CD4-positive, alpha-beta T cell treated with Interleukin-4 for 4 hours (primary cell): ENCODE measurements around the gene ITGA3.

ENCODE experiments used
- DNase-seq: peaks from one replicate; pipeline ENCODE4 v3.0.0-alpha.2; 2020

Gene ITGA3

DNA sequence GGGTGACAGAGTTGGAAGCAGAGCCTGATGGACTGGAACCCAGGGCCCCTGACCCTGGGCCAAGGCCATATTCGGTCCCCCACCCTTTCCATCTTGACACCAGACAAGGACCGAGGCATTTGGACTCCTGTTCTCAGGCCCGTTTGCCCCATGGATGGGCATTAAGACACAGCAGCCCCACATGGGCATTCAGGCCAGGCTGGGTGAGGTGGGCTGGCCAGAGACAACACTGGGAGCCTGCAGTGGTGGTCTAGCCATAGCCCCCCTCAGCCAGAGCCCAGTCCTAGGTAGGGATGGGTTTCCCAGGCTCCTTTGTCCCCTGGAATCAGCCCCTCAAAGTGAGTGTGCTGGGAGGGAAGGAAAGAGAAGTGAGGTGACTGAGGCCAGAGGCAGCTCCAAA lies 40.8 kb downstream of the ITGA3 start:
- DNase-seq: no peak

DNA sequence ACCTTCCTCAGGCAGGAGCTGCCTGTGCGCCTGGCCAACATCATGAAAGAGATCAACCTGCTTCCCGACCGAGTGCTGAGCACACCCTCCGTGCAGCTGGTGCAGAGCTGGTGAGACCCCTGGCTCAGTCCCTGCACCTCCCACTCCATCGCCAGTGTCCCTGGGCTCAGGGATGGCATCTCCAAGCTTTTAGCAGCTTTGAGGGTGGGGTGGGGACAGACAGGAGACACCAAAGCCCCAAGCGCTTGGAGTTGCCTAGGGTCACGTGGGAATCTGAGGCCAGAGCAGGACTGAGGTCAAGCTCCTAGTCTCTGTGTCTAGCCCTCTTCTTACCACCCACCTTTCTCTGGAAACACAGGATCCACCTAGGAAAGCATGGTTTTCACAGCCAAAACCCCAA lies 41.5 kb downstream of the ITGA3 start:
- no peak for DNase-seq

DNA sequence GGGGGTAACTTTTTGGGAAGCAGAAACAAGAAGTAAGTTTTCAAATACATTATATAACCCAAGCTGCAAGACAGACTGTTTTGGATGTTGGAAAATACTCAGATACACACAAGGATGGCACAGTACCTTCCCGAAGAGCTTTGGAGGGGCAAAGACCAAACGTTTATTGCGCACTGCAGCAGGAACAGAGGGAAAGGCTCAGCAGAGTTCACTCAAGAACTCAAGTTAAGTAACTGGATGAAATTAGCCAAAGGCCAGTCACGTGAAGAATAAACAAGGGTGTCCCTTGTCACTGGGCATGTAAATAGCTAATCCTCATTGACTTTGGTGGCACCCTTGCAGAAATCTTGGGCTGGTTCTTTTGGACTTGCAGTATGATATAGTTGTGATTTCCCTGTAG lies 42.0 kb downstream of the ITGA3 start:
- DNase-seq: no peak

DNA sequence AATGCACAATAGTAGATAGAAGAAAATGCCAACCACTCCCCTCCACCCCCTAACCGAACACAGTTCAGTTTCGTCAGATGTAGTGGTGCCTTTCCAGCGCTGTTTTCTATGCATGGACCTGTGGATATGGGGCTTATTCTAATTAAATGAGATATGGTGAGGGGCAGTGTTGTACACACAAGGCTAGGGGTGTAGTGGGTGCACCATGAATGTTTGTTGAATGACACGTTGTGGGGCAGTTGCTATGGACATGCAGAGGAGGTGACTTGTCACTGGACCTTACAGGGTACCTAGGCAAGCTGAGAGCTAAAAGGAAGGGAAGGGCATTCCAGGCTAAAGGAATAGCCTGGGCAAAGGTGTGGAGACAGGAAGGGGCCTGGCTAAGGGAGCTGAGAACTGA lies 42.7 kb downstream of the ITGA3 start:
- no peak for DNase-seq

DNA sequence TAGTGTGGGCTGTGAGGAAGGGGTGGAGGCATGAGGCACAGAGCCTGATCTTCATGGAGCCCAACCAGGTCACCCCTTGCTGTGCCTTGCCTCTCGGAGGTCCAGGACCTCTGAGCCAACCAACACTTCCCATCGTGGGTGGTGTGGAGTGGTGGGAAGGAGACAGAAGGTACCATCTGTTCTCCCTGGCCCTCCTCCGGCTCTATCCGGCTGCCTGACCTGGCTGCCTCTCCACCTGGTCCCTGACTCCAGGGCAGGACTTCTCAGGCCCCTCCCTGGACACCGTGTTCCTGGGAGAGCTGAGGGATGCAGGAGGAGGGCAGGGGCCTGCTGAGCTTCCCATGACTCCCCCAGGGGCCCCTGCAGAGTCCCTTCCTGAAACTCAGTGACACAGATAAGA lies 43.1 kb downstream of the ITGA3 start:
- no peak for DNase-seq

DNA sequence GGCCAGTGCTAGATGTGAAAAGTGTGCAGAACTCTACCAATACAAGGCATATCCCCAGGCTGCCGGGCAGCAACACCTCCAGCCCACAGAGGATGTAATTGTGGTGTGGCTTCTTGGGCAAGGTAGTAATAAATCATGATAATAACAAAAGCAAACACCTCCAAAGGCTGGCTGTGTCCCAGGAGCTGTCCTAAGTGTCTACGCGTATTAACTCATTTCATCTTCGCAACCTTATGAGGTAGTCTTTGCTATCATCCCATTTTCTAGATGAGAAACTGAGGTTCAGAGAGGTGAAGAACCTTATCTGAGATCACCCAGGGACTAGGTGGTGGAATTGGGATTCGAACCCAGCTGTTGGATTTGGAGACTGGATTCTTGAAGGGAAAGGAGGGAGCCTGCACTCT lies 44.6 kb downstream of the ITGA3 start:
- no peak for DNase-seq

DNA sequence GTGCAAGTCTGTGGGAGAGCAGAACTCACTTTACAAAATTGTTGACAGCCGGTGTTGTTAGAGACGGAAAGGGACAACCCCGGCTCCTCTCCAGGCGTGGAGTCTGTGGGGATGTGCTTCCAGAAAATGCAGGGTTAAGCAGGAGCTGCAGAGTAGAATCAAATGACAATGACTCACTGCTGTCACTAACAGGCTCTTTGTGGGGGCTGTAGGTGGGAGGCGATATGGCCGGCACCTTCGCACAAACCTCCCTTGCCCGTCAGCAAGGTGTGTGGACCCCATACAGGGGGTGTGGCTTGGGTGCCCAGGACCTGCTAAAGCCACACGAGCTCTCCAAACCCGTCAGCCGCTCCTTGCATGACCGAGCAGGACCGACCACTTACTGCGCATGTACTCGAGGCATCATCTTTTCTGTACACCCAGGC lies 45.0 kb downstream of the ITGA3 start:
- no peak for DNase-seq

DNA sequence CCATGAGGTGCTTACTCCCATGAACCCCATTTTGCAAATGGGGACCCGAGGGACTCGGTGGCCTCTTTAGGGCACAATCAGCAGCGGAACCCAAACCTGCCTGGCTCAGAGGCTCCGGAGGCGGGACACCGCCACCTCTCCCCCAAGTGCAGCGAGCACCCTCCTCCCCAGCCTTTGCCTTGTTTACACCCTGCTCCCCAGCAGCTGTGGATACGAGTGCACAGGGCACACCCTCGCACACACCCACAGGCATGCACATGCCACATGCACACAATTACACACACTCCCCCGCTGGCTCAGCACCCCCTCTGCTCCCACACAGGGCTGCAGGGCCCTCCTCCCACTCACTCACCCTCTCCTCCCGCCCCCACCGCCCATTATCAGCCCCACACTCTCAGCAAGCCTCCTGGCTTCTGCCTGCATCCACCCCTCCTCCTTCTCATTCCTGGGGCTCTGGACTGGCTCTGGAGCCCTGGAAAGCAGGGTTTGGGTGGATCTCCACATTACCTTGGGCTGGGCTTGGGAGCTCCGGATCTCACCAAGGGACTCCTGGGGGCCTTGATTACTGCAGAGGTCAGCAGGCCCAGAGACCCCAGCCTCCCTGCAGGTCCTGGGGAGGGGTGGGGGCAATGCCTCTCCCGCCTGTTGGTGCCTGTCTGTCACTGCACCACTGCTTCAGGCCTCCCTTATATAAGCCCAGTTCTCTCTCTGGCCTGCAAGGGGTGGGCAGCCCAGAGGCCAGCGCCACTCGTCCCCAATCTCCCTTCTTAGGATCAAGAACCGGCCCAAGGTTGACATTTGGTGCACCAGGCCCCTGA lies 45.6 kb downstream of the ITGA3 start:
- DNase-seq: no peak

DNA sequence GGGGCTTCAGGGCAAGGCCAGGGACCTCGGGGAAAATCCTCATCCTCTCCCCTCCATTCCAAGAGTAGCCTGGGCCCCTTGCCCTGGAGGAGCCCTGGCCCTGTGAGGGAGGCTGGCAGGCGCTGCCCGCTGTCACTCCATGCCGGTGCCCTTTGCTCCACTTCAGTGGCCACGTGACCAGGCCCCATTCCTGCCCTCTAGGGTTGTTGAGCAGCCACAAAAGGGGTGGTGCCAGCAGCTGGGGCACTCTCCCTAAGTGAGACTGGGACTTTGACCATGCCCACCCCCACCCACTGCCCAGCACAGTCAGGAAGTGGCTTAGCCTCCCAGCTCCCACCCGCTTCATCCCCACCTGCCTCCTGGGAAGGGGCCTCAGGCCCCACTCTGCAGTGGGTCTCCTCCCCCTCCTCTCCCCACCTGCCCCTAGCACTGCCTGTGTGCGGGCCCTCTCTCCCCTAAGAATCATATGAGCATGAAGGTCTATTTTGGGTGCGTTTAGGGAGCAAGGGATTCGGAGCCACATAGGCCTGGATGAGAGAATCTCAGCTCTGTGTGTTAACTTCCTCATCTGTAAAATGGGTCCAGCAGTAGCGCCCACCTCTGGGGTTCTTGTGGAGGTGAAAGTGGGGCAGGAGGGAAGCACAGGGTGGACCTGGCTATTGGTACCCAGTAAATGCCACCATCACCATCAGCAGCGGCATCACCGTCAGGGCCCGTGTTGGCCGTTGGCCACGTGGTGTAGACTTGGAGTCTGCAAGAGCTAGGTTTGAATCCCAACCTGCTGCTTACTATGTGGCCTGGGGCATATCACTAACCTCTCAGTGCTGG lies 46.5 kb downstream of the ITGA3 start:
- DNase-seq: no peak

DNA sequence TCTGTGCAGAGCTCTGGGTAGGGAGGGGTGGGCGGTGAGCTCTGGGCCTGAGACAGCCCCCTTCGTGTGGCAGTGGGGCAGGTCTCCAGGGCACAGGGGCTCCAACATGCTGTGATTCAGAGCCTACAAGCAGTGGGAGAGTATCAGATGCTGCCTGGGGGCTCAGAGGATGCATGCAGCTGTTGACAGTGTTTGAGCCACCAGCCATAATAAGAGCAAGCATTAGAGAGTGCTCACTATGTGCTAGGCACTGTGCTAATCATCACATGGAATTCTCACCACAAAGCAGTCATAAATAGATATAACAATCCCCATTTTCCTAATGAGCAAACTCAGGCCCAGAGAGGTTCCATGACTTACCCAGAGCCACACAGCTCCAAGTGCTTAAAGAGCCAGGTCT lies 47.3 kb downstream of the ITGA3 start:
- DNase-seq: no peak

DNA sequence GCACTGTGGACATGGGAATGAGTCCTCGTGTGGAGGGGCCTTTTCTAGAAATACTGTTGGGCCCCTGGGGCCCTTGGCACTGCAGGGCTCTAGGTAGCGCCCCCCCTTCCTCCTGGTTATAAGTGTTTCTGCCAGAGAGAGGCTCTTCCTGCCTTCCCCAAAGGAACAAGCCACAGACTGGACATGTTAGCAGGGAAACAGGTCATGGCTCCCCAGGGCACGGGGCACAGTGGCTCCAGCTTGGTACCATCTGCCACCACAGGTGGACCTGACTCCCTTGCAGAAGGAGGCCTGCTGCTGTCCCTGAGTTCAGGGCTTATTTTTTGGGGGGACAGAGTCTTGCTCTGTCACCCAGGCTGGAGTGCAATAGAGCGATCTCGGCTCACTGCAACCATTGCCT lies 48.0 kb downstream of the ITGA3 start:
- DNase-seq: no peak

DNA sequence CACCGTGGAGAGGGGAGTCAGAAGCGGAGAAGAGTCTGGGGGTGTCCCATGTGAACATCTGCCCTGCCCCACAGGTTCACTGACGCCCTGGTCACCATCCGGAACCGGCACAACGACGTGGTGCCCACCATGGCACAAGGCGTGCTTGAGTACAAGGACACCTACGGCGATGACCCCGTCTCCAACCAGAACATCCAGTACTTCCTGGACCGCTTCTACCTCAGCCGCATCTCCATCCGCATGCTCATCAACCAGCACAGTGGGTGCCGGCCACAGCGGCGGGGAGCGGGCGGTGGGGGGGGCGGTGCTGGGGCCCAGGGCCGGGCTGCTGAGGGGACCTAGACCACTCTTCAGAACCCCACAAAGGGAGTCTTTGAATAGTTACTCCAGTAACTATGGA lies 49.9 kb downstream of the ITGA3 start:
- no peak for DNase-seq

DNA sequence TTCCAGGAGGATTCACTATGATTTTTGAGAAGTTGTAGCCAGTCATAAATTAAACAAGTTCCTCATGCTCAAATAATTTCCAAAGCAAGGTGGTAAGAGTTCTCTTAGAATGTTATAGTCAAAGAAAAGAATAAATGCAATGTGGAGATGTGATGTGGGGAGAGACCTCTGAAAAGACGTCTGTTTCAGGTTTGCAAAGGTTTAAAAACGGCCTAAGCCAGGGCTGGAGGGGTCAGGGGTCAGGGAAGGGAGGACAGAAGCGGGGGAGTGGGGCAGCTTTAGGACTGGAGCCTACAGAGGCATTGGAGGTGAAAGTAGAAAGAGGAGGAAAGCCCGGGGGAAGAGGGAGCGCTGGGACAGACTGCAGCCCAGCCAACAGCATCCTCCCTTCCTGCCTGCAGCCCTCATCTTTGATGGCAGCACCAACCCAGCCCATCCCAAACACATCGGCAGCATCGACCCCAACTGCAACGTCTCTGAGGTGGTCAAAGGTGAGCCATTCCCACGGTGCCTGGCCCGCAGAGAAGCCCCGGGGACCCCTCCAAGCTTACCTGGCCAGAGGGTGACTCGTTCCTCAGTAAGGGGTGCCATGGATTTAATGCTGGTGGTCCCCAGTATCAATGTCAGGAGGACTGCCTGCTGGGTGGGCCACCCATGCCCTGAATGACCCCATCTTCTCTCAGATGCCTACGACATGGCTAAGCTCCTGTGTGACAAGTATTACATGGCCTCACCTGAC lies 50.7 kb downstream of the ITGA3 start:
- no peak for DNase-seq

DNA sequence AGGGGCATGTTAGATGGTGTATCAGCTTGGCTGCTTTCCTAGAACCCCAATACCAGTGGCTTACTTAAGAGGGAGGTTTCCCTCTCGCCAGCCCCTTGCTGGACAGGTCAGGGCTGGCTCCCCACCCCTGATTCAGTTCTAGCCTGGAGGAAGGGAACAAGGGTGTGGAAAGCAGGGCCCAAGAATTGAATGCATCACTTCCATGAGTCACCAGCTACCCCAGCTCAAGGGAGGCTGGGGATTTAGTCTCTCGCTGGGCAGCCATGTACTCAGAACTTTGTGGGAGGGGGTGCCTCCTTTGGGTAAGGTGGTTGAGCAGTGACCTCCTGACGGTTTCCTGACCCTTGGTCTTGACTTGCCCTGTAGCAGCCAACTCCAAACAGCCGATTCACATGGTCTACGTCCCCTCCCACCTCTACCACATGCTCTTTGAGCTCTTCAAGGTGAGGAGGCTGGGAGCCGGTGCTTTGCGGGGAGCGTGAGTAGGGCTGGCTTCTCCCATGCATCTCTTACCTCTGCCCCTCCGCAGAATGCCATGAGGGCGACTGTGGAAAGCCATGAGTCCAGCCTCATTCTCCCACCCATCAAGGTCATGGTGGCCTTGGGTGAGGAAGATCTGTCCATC lies 52.0 kb downstream of the ITGA3 start:
- no peak for DNase-seq

DNA sequence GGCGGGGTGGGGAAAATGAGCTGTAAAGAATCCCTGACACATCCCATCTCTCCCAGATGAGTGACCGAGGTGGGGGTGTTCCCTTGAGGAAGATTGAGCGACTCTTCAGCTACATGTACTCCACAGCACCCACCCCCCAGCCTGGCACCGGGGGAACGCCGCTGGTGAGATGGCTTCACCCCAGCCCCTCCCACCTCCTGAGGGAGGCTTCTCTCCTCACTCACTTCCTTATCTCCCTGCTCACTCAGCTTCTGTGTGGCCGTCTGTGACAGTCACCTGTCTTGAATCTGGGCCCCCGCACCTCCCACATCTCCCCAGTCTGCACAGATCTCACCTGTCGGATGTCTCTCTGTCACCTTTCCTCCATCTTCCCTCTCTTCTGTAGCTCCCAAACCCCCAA lies 52.6 kb downstream of the ITGA3 start:
- DNase-seq: no peak

DNA sequence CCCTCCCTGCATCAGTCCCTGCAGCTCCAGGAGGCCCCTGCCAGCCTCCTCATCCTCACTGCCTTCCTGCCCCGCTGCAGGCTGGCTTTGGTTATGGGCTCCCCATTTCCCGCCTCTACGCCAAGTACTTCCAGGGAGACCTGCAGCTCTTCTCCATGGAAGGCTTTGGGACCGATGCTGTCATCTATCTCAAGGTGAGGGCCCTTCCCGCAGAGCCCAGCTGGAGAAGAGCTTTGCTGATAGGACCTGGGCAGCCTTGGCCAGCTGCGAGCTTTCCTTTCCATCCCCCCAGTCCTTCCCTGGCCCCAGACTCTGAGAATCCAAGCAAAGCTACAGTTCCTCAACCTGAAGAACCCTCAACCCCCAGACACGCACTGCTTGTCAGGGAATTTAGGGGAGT lies 53.3 kb downstream of the ITGA3 start:
- DNase-seq: no peak

DNA sequence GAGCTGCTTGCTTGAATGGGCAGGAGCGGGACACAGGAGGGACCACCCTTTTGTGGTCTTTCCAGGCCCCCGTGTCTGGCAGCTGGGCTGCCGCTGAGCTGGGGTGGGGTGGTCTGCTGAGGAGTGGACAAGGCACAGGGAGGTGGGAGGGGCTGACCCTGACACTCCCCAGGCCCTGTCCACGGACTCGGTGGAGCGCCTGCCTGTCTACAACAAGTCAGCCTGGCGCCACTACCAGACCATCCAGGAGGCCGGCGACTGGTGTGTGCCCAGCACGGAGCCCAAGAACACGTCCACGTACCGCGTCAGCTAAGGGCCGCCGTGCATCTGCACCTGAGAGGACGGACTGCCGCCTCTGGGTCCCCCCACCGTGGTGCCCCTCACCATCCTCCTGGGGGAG lies 53.9 kb downstream of the ITGA3 start:
- no peak for DNase-seq

DNA sequence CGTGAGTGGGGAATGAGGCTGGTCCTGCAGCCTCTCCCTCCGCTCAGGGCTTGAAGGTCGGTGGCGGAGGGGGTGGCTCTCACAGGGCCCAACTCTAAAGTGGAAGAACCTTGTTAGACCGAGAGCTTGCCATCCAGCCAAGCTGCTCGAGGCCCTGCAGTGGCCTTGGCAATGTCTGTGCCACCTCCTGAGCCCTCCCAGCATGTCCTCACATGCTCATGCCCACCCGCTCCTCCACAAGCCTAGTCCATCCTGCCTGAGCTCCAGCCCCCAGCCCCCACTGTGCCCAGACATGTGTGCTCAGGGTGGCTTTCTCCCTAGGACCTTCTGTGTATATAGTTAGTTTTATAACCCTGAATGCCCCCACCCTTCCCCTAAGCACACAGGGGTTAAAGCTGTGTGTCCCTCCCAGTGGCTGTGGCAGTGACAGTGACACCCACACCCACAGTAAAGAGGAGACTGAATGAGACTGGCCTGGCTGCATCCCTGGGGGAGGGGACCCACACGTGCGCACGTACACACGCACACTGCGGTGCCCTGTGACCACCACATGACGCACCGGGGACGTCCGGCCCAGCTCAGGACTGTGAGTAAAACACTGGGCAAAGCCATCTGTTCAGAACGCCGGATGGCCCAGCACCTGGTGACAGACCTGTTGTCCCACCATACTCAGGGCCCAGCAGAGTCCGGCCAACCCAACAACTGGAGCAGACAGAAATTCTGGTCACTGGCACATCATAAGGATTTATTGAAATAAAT lies 54.9 kb downstream of the ITGA3 start:
- no peak for DNase-seq

DNA sequence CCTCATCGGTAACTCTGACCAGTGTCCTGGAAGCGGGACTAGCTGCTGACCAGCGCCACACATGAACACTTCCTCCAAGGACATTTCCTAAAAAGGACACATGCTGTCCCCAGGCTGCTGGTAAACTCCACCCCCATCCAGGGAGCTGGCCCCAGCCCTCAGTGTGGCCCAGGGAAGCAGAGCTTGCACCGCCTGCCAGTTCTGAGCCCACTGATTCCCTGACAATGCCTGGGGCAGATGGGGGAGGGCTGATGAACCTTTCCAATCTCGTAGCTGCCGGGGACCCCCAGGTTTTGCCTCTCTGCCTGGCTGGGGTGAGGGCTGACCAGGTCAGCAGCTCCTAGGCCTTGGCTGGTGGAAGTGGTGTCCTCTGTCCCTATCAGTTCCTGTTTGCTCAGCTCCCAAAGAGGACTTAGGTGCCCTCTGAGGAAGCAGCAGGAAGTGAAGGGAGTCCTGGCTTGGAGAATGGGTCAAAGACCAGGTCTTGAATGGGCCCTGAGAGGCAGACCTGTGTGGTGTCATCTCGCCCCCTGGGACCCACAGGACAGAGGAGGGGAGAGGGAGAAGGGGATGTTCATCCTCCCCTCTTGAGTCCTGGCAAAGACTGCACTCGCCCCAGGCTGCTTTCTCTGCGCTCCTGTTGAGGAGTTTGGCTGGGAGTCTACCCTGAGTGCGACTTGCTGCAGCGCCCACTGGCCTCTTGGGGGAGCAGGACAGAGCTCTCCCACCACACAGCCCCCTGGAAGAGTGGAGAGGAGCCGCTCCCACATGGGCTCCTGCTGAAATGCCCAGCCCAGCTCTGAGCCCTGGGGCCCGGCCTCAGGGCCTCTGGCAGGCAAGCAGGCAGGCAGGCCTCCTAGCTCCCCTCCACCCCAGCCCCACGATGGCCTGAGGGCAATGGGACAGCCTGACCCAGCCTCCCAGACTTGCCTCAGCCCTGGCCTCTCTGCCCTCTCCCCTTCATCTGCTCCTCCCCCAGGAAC lies 56.1 kb downstream of the ITGA3 start:
- DNase-seq: no peak

DNA sequence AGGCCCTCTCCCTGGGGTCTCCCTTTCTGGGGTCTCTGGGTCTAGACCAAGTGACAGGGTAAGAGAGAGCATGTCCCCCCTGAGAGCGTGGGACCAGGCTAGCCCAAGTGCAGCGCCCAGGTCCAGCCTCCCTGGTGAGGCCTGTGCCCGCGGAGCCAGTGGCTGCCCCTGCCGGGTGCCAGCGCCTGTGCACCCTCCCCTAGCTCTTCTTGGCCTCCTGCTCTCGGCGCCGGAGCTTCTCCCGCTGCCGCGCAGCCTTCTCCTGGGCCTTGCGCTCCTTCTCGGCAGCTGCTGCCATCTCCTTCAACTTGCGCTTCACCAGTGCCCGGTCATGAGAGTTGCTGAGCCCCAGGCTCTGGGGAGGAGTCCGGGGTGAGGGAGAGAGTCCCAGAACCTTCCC lies 56.8 kb downstream of the ITGA3 start:
- DNase-seq: no peak
